Measurements from ENCODE around the gene RAD51B.

DNA sequence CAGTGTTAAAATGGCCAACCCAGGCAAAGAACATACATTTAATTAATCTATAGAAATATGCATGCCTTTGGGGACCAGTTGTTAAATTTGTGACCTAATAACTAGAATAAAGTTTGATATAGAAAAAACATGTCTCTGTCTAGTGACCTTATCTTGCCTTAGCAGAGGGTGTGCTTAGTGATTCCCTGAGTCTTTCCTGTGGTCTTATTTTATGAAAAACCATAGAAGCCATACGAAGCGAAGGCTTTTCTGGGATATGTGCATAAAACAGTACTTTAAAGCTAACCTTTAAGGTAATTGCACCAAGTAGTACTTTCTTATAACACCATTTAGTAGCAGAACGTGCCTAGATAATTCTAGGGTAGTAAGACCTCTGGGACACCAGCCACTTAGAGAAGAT lies 593.9 kb downstream of the RAD51B start:
- TF ChIP-seq CTCF (conservative IDR thresholded peaks at IDR 0.05; ENCODE audit: low read depth, low read length) = no peak
- no peak for TF ChIP-seq EZH2 (IDR thresholded peaks at IDR 0.05; ENCODE audit: borderline replicate concordance, low read depth, low read length, poor library complexity, severe bottlenecking)

Measured in A673 (cell line).